ENCODE results near the gene DYNLT1.
"Not testable (repeated sequence)": the region's sequence is repeated elsewhere in the genome, so short reads cannot be mapped to it uniquely, and the experiment has no call there.

The DYNLT1 gene

GRCh38 chr6:158639056-158639455, 5.5 kb downstream of the DYNLT1 start:
- no peak for DNase-seq

- no peak for DNase-seq
Measured at GRCh38 chr6:158638324-158638854, 6.2 kb downstream of the DYNLT1 start.

GRCh38 chr6:158636778-158637177, 7.8 kb downstream of the DYNLT1 start:
- no peak for DNase-seq

GRCh38 chr6:158635427-158636073, 9.0 kb downstream of the DYNLT1 start:
- DNase-seq, result no peak

- no peak for DNase-seq
Measured at GRCh38 chr6:158634695-158635426, 9.7 kb downstream of the DYNLT1 start.

- no peak for DNase-seq
Measured at GRCh38 chr6:158633127-158633526, 11.4 kb downstream of the DYNLT1 start.

- DNase-seq, result not testable (repeated sequence)
Measured at GRCh38 chr6:158632538-158633119, 11.9 kb downstream of the DYNLT1 start.

GRCh38 chr6:158631678-158632537, 12.6 kb downstream of the DYNLT1 start:
- DNase-seq, result no peak

- DNase-seq, result no peak
Measured at GRCh38 chr6:158630938-158631616, 13.5 kb downstream of the DYNLT1 start.

GRCh38 chr6:158629367-158630221, 14.9 kb downstream of the DYNLT1 start:
- DNase-seq, result no peak

- DNase-seq, result no peak
Measured at GRCh38 chr6:158628542-158628941, 16.0 kb downstream of the DYNLT1 start.

- DNase-seq, result no peak
Measured at GRCh38 chr6:158627940-158628211, 16.7 kb downstream of the DYNLT1 start.

GRCh38 chr6:158627168-158627939, 17.2 kb downstream of the DYNLT1 start:
- DNase-seq, result no peak

- DNase-seq, result no peak
Measured at GRCh38 chr6:158626360-158627167, 18.0 kb downstream of the DYNLT1 start.

- no peak for DNase-seq
Measured at GRCh38 chr6:158625881-158626305, 18.6 kb downstream of the DYNLT1 start.

- DNase-seq, result no peak
Measured at GRCh38 chr6:158624684-158625682, 19.6 kb downstream of the DYNLT1 start.

- no peak for DNase-seq
Measured at GRCh38 chr6:158622545-158623190, 21.9 kb downstream of the DYNLT1 start.
